K562 (cell line): ENCODE data around the gene SNRNP200. TPM values are rescaled to one million over a fixed set of nuclear protein-coding genes. Genes with fewer than 3 reads are reported as not detected.

Experiments used
- BRCA1 ChIP-seq, 2 experiments: fragments of 450-650 bp in 1 of 2; sonication (generic) in 1 of 2; formaldehyde crosslinking in 1 of 2; IDR thresholded peaks; 2 replicates each; pipeline versions ENCODE4 v1.5.0 to v1.6.1; 2017 to 2020; ENCODE audit warnings: mild to moderate bottlenecking in 1 of 2, missing genetic modification reagents in 1 of 2
- CCNT2 ChIP-seq: IDR thresholded peaks from 2 replicates; pipeline ENCODE4 v1.6.1; 2011; ENCODE audit warnings: borderline replicate concordance, low read depth, mild to moderate bottlenecking, moderate library complexity, mixed read lengths, low read length; ENCODE audit not compliant: insufficient read length; ENCODE audit errors: extremely low read depth
- DDX20 ChIP-seq: fragments of 450-650 bp; IDR thresholded peaks from 2 replicates; pipeline ENCODE4 v1.6.1; 2016; ENCODE audit warnings: missing genetic modification characterization, low read depth, mild to moderate bottlenecking, missing compliant biosample characterization, moderate library complexity
- GABPA ChIP-seq: fragments of 200-800 bp; sonication (Bioruptor generic); conservative IDR thresholded peaks from 2 replicates; pipeline ENCODE4 v1.6.1; 2016; ENCODE audit warnings: low read depth, missing genetic modification characterization, missing compliant biosample characterization
- KLF13 ChIP-seq: fragments of 450-650 bp; IDR thresholded peaks from 2 replicates; pipeline ENCODE4 v1.6.1; 2016; ENCODE audit warnings: missing genetic modification characterization, low read depth, mild to moderate bottlenecking, missing compliant biosample characterization, moderate library complexity, borderline replicate concordance
- KLF6 ChIP-seq: fragments of 250-450 bp; sonication (Bioruptor Pico); IDR thresholded peaks from 2 replicates; pipeline ENCODE4 v1.4.0; 2020; ENCODE audit warnings: mild to moderate bottlenecking, moderate library complexity, borderline replicate concordance
- NBN ChIP-seq: fragments of 450-650 bp; IDR thresholded peaks from 2 replicates; pipeline ENCODE4 v1.6.1; 2016; ENCODE audit warnings: low read depth, mild to moderate bottlenecking
- SIN3A ChIP-seq, 2 experiments: fragments of 150-350 bp in 1 of 2; IDR thresholded peaks; 2 replicates each; pipeline ENCODE4 v1.6.1; 2011 to 2016; ENCODE audit warnings: borderline replicate concordance in 2 of 2, low read depth in 2 of 2, low read length in 2 of 2, mild to moderate bottlenecking in 2 of 2, moderate library complexity in 2 of 2; ENCODE audit not compliant: control insufficient read depth in 1 of 2
- SMAD3 ChIP-seq: fragments of 450-650 bp; formaldehyde crosslinking; conservative IDR thresholded peaks from 2 replicates; pipeline ENCODE4 v1.4.0; 2020; ENCODE audit warnings: mild to moderate bottlenecking
- SREBF1 ChIP-seq: fragments of 150-350 bp; IDR thresholded peaks from 2 replicates; pipeline ENCODE4 v1.6.1; 2014; ENCODE audit warnings: antibody characterized with exemption, low read depth, low read length, borderline replicate concordance
- SREBF2 ChIP-seq: sonication (generic); formaldehyde crosslinking; IDR thresholded peaks from 2 replicates; pipeline ENCODE4 v1.4.0; 2020; ENCODE audit warnings: mild to moderate bottlenecking, missing genetic modification reagents
- TBP ChIP-seq: optimal IDR thresholded peaks from 2 replicates; pipeline ENCODE3; 2011; ENCODE audit warnings: low read depth, low read length, improper control_type of control experiment
- ZBTB1 ChIP-seq: sonication (generic); formaldehyde crosslinking; IDR thresholded peaks from 2 replicates; pipeline ENCODE4 v1.8.1; 2023; ENCODE audit warnings: missing genetic modification reagents, low read depth, mild to moderate bottlenecking, borderline replicate concordance
- ZFP36 ChIP-seq: fragments of 150-350 bp; IDR thresholded peaks from 2 replicates; pipeline ENCODE4 v1.6.1; 2018; ENCODE audit warnings: low read length, low read depth; ENCODE audit not compliant: partially characterized antibody
- ZFPM2 ChIP-seq: fragments of 250-450 bp; sonication (Bioruptor Pico); IDR thresholded peaks from 2 replicates; pipeline ENCODE4 v1.5.1; 2022; ENCODE audit warnings: mild to moderate bottlenecking
- ZNF197 ChIP-seq: fragments of 200-800 bp; sonication (Bioruptor generic); IDR thresholded peaks from 2 replicates; pipeline ENCODE4 v1.6.1; 2016; ENCODE audit warnings: low read depth, missing genetic modification characterization, missing compliant biosample characterization
- ZNF239 ChIP-seq: fragments of 250-450 bp; sonication (Bioruptor Pico); IDR thresholded peaks from 2 replicates; pipeline ENCODE4 v1.4.0; 2020; ENCODE audit warnings: mild to moderate bottlenecking
- ZNF41 ChIP-seq: fragments of 250-450 bp; sonication (Bioruptor Pico); conservative IDR thresholded peaks from 2 replicates; pipeline ENCODE4 v1.4.0; 2020; ENCODE audit warnings: mild to moderate bottlenecking
- ZNF507 ChIP-seq: conservative IDR thresholded peaks from 2 replicates; pipeline ENCODE4 v1.6.1; 2017; ENCODE audit warnings: missing genetic modification characterization, missing compliant biosample characterization
- ZNF583 ChIP-seq: fragments of 250-450 bp; sonication (Bioruptor Pico); IDR thresholded peaks from 2 replicates; pipeline ENCODE4 v1.4.0; 2020
- ZNF644 ChIP-seq: fragments of 200-800 bp; sonication (Bioruptor generic); IDR thresholded peaks from 2 replicates; pipeline ENCODE4 v1.6.1; 2016; ENCODE audit warnings: low read depth, missing genetic modification characterization, missing compliant biosample characterization
- ZNF780A ChIP-seq: fragments of 250-450 bp; sonication (Bioruptor Pico); IDR thresholded peaks from 2 replicates; pipeline ENCODE4 v1.5.0; 2021; ENCODE audit warnings: mild to moderate bottlenecking
- polyA plus RNA-seq, 8 experiments: library from polyadenylated mRNA; depleted of rRNA in 4 of 8; stranded (reverse) in 5 of 8; unstranded in 3 of 8; fragments of >200 nt; fragmentation: Nextera tagmentation in 2 of 8; fragmentation: Illumina TruSeq in 1 of 8; extraction: Ambion mirVana in 2 of 8; extraction: Trizol in 1 of 8; gene quantifications; 2 replicates each; pipeline versions ENCODE4 v1.2.1 to v1.2.3, GENCODE V29; 2011 to 2014; ENCODE audit warnings: inconsistent platforms in 1 of 8, missing spikeins in 1 of 8
- total RNA-seq, 7 experiments: library from RNA; depleted of rRNA in 6 of 7; stranded (reverse); fragments of >200 nt in 6 of 7; fragmentation: Illumina TruSeq in 2 of 7; extraction: Trizol in 2 of 7; gene quantifications; 2 replicates each; pipeline versions ENCODE4 v1.2.1 to v1.2.3, GENCODE V29; 2011 to 2021; ENCODE audit warnings: low replicate concordance in 1 of 7
- TF ChIP-seq, protein P1 (sequence below): fragments of 450-650 bp; formaldehyde crosslinking; IDR thresholded peaks from 2 replicates; pipeline ENCODE4 v1.4.0; 2022; ENCODE audit warnings: missing genetic modification characterization

SNRNP200 gene
- total and polyA plus RNA-seq, 9 of the 15 experiments (the other 6 are each of a cell fraction or from before 2014, with no cell fraction given) = 76.1 to 231 (median 155) TPM

DNA sequence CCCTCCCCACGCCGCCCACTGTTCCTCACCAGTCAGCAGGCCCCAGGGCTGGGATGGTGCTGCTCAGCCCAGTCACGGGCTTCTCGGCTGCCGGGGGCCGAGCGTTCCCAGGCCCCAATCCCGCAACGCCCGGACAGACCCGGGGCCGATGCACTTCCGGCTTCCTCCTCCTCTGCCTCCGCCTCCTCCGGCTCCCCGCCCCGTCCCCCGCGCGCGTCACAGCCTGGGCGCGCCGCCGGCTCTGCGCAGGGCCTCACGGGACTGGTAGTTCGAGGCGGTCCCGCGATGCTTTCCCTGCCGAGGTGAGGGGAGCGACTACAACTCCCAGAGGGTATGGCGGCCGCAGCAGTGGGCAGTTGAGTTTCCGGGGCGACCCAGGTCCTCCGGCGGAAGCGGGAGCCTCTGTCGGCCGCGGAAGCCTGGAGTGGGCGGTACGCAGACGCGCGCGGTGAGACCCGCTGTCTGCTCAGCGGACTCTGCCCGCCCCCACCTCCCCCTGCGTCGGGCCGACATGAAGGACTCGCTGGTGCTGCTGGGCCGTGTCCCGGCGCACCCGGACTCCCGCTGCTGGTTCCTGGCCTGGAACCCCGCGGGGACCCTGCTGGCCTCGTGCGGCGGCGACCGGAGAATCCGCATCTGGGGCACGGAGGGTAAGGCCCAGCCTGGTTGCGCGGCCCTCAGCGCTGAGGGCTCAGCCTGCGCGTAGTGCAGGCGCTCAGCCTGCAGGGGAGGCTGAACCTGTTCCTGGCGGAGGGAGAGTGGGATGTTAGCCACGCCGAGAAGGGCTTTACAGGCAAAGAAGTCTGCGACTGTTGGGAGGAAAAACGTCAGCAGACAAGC lies 39.3 kb downstream of the SNRNP200 start, which contains the start of the genes CIAO1 and TMEM127 (continued):
- TF ChIP-seq SREBF2 (CRISPR knock-in tag) (no peak), ZBTB1 (CRISPR knock-in tag) (peak; percentile 21; the same call in 1 of the 2 replicates), BRCA1 (IDR thresholded peaks at IDR 0.05) (no peak), BRCA1 (CRISPR knock-in tag; IDR thresholded peaks at IDR 0.05) (0 out of 2 replicates have a peak, but pooled peaks have one; percentile 22), SIN3A (IDR thresholded peaks at IDR 0.05; ENCODE audit: borderline replicate concordance in 2 of 2, control insufficient read depth in 1 of 2, low read depth in 2 of 2, low read length in 2 of 2) (peak; percentile 40 to 60; a peak in 2 of 4 replicates), KLF6 (no peak), TBP (peak; percentile 68), NBN (peak; percentile 45; the same call in 1 of the 2 replicates), KLF13 (tag) (peak; percentile 82; the same call in 1 of the 2 replicates), ZNF197 (CRISPR knock-in tag) (no peak), ZFPM2 (CRISPR knock-in tag) (no peak), GABPA (tag) (peak; percentile 99), ZNF507 (no peak), ZNF644 (tag) (no peak), DDX20 (tag) (no peak), ZNF780A (CRISPR knock-in tag) (no peak), ZNF239 (CRISPR knock-in tag) (no peak), CCNT2 (peak; percentile 47), ZFP36 (no peak), ZNF583 (CRISPR knock-in tag) (no peak), SMAD3 (no peak), ZNF41 (no peak), SREBF1 (no peak)
- TF ChIP-seq, protein P1, sequence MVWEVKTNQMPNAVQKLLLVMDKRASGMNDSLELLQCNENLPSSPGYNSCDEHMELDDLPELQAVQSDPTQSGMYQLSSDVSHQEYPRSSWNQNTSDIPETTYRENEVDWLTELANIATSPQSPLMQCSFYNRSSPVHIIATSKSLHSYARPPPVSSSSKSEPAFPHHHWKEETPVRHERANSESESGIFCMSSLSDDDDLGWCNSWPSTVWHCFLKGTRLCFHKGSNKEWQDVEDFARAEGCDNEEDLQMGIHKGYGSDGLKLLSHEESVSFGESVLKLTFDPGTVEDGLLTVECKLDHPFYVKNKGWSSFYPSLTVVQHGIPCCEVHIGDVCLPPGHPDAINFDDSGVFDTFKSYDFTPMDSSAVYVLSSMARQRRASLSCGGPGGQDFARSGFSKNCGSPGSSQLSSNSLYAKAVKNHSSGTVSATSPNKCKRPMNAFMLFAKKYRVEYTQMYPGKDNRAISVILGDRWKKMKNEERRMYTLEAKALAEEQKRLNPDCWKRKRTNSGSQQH (CRISPR knock-in tag) = no peak
